IMR-90 (cell line): ENCODE data around the gene LIMK2. TPM values are rescaled to one million over a fixed set of nuclear protein-coding genes. Genes with fewer than 3 reads are reported as not detected.

Source experiments
- ATAC-seq: fragments of 200-7000 bp; cut with Tn5 transposase; 2 replicates; pipeline ENCODE4 v1.9.1; 2020; ENCODE audit warnings: low read depth, mild to moderate bottlenecking, moderate library complexity
- BruUV-seq: library from RNA; stranded (reverse); fragments of 400-500 nt; replicated peaks from 2 replicates; lab custom pipeline; 2021; lab: Mats Ljungman, UMichigan
- CTCF ChIA-PET: fragments of 300-600 bp; formaldehyde crosslinking; extraction: SDS; loops from one replicate; lab custom pipeline; 2021; ENCODE audit warnings: antibody characterized with exemption; lab: Yijun Ruan, JAX
- POLR2A ChIA-PET: fragments of 300-600 bp; sonication (Branson Sonifier 250); formaldehyde crosslinking; loops from one replicate; lab custom pipeline; 2022; ENCODE audit warnings: antibody characterized with exemption; ENCODE audit not compliant: unreplicated experiment; lab: Charles Lee
- DNase-seq: peaks from one replicate; pipeline ENCODE4 v3.0.0; 2013
- H2AFZ ChIP-seq: replicated peaks from 2 replicates; pipeline ENCODE3; 2013; ENCODE audit warnings: low read length, mild to moderate bottlenecking; ENCODE audit not compliant: poor library complexity
- H2AK5ac ChIP-seq: 2 replicates; pipeline ENCODE4 v1.6.1; 2013; ENCODE audit warnings: low read depth, low read length, inconsistent platforms
- H2AK9ac ChIP-seq: replicated peaks from 2 replicates; pipeline ENCODE3; 2013; ENCODE audit warnings: mild to moderate bottlenecking, low read depth, low read length, moderate library complexity; ENCODE audit not compliant: poor library complexity
- H2BK120ac ChIP-seq: 2 replicates; pipeline ENCODE4 v1.6.1; 2013; ENCODE audit warnings: low read depth, low read length, inconsistent platforms
- H2BK15ac ChIP-seq: 3 replicates; pipeline ENCODE4 v1.6.1; 2013; ENCODE audit warnings: low read depth, low read length, inconsistent platforms
- H2BK20ac ChIP-seq: 2 replicates; pipeline ENCODE4 v1.6.1; 2013; ENCODE audit warnings: low read depth, mild to moderate bottlenecking, inconsistent platforms, low read length, moderate library complexity
- H2BK5ac ChIP-seq: 2 replicates; pipeline ENCODE4 v1.6.1; 2013; ENCODE audit warnings: mild to moderate bottlenecking, low read depth, low read length, inconsistent platforms; ENCODE audit not compliant: poor library complexity, severe bottlenecking
- H3K14ac ChIP-seq: replicated peaks from 2 replicates; pipeline ENCODE4 v1.6.1; 2013; ENCODE audit warnings: low read depth, low read length, inconsistent platforms
- H3K18ac ChIP-seq: 2 replicates; pipeline ENCODE4 v1.6.1; 2013; ENCODE audit warnings: low read depth, low read length, control low read depth
- H3K23ac ChIP-seq: 2 replicates; pipeline ENCODE4 v1.6.1; 2013; ENCODE audit warnings: low read depth, low read length, inconsistent platforms
- H3K27ac ChIP-seq: 2 replicates; pipeline ENCODE4 v1.5.1; 2013; ENCODE audit warnings: mild to moderate bottlenecking, control low read depth, low read length; ENCODE audit not compliant: insufficient read depth
- H3K27me3 ChIP-seq: 2 replicates; pipeline ENCODE4 v1.6.1; 2013; ENCODE audit warnings: low read length; ENCODE audit not compliant: control insufficient read depth, insufficient read depth
- H3K36me3 ChIP-seq: 2 replicates; pipeline ENCODE4 v1.6.1; 2013; ENCODE audit warnings: low read length, mixed read lengths; ENCODE audit not compliant: control insufficient read depth, insufficient read depth
- H3K4ac ChIP-seq: 2 replicates; pipeline ENCODE4 v1.6.1; 2013; ENCODE audit warnings: low read depth, low read length, inconsistent platforms
- H3K4me1 ChIP-seq: 2 replicates; pipeline ENCODE4 v1.6.1; 2013; ENCODE audit warnings: low read length, mixed read lengths; ENCODE audit not compliant: control insufficient read depth, insufficient read depth
- H3K4me2 ChIP-seq: 2 replicates; pipeline ENCODE4 v1.6.1; 2013; ENCODE audit warnings: low read depth, mild to moderate bottlenecking, control low read depth, low read length, moderate library complexity
- H3K4me3 ChIP-seq: 2 replicates; pipeline ENCODE4 v1.5.1; 2013; ENCODE audit warnings: low read depth, mild to moderate bottlenecking, control low read depth, low read length, moderate library complexity; ENCODE audit not compliant: insufficient read depth
- H3K56ac ChIP-seq: 2 replicates; pipeline ENCODE4 v1.6.1; 2013; ENCODE audit warnings: low read length, inconsistent platforms; ENCODE audit not compliant: insufficient read depth; ENCODE audit errors: extremely low read depth
- H3K79me1 ChIP-seq, 2 experiments: 2 replicates each; pipeline ENCODE4 v1.6.1; 2013; ENCODE audit warnings: low read length in 2 of 2, inconsistent platforms in 1 of 2, low read depth in 1 of 2
- H3K9ac ChIP-seq: 2 replicates; pipeline ENCODE4 v1.6.1; 2013; ENCODE audit warnings: low read depth, low read length, control low read depth
- H3K9me1 ChIP-seq: 2 replicates; pipeline ENCODE4 v1.6.1; 2013; ENCODE audit warnings: low read length, inconsistent platforms; ENCODE audit not compliant: insufficient read depth
- H3K9me3 ChIP-seq: 2 replicates; pipeline ENCODE4 v1.6.1; 2013; ENCODE audit warnings: low read length; ENCODE audit not compliant: control insufficient read depth, insufficient read depth
- H4K20me1 ChIP-seq: 2 replicates; pipeline ENCODE4 v1.6.1; 2013; ENCODE audit warnings: low read length, inconsistent platforms; ENCODE audit not compliant: insufficient read depth
- H4K5ac ChIP-seq: 2 replicates; pipeline ENCODE4 v1.6.1; 2013; ENCODE audit warnings: mild to moderate bottlenecking, low read depth, low read length, control low read depth
- H4K8ac ChIP-seq, 2 experiments: 2 replicates each; pipeline ENCODE4 v1.6.1; 2013; ENCODE audit warnings: low read depth in 2 of 2, low read length in 2 of 2, control low read depth in 1 of 2, inconsistent platforms in 1 of 2
- H4K91ac ChIP-seq: 2 replicates; pipeline ENCODE4 v1.6.1; 2013; ENCODE audit warnings: low read depth, low read length, inconsistent platforms; ENCODE audit not compliant: insufficient read depth
- BHLHE40 ChIP-seq: fragments of 150-350 bp; IDR thresholded peaks from 2 replicates; pipeline ENCODE4 v1.6.1; 2016; ENCODE audit warnings: mild to moderate bottlenecking, low read depth, low read length
- CEBPB ChIP-seq: IDR thresholded peaks from 2 replicates; pipeline ENCODE4 v1.6.1; 2012; ENCODE audit warnings: low read depth, low read length, improper control_type of control experiment
- CHD1 ChIP-seq: IDR thresholded peaks from 2 replicates; pipeline ENCODE4 v1.6.1; 2012; ENCODE audit warnings: low read depth, low read length, improper control_type of control experiment
- CTCF ChIP-seq: conservative IDR thresholded peaks from 2 replicates; pipeline ENCODE4 v1.5.1; 2012; ENCODE audit warnings: mild to moderate bottlenecking, low read depth, low read length, improper control_type of control experiment
- ELK1 ChIP-seq: fragments of 150-350 bp; IDR thresholded peaks from 2 replicates; pipeline ENCODE4 v1.6.1; 2016; ENCODE audit warnings: low read depth, mild to moderate bottlenecking, low read length, moderate library complexity, borderline replicate concordance
- FOS ChIP-seq: fragments of 150-350 bp; IDR thresholded peaks from 2 replicates; pipeline ENCODE4 v1.6.1; 2016; ENCODE audit warnings: low read depth, low read length
- MAFK ChIP-seq: IDR thresholded peaks from 2 replicates; pipeline ENCODE4 v1.6.1; 2012; ENCODE audit warnings: low read depth, low read length, improper control_type of control experiment
- MAZ ChIP-seq: IDR thresholded peaks from 2 replicates; pipeline ENCODE4 v1.6.1; 2012; ENCODE audit warnings: low read depth, mild to moderate bottlenecking, low read length, improper control_type of control experiment, moderate library complexity, borderline replicate concordance
- MXI1 ChIP-seq: IDR thresholded peaks from 2 replicates; pipeline ENCODE4 v1.6.1; 2012; ENCODE audit warnings: low read depth, mild to moderate bottlenecking, low read length, moderate library complexity, borderline replicate concordance
- NFE2L2 ChIP-seq: fragments of 150-350 bp; IDR thresholded peaks from 2 replicates; pipeline ENCODE4 v1.6.1; 2016; ENCODE audit warnings: low read depth, mild to moderate bottlenecking, low read length
- POLR2A ChIP-seq: IDR thresholded peaks from 2 replicates; pipeline ENCODE4 v1.6.1; 2012; ENCODE audit warnings: mild to moderate bottlenecking, low read depth, low read length
- RFX5 ChIP-seq: IDR thresholded peaks from 2 replicates; pipeline ENCODE4 v1.8.0; 2012; ENCODE audit warnings: low read depth, mild to moderate bottlenecking, low read length, moderate library complexity
- USF2 ChIP-seq: fragments of 150-350 bp; IDR thresholded peaks from 2 replicates; pipeline ENCODE4 v1.6.1; 2017; ENCODE audit warnings: mild to moderate bottlenecking, antibody characterized with exemption, low read length, low read depth
- WGBS, 2 experiments: methylation state at CpG; one replicate each; pipeline versions ENCODE4 v1.1.5 to v1.1.7; 2013; ENCODE audit warnings: missing lambda C conversion rate in 2 of 2; ENCODE audit not compliant: insufficient read length in 1 of 2; ENCODE audit errors: extremely low coverage in 2 of 2; 5-methylcytosine and 5-hydroxymethylcytosine counted together
- dilution Hi-C: fragments of 300-500 bp; cut with HindIII; formaldehyde crosslinking; loops from one replicate; pipeline ENCODE4 v1.14.3; 2018; ENCODE audit warnings: low sequenced_read_pairs; ENCODE audit not compliant: unreplicated experiment
- in situ Hi-C: fragments of 300-500 bp; cut with MboI; formaldehyde crosslinking; loops from 3 replicates; pipeline ENCODE4 v1.14.3; 2019; ENCODE audit warnings: low sequenced_read_pairs, inconsistent platforms, mixed read lengths
- intact Hi-C: fragments of 100-400 bp; cut with micrococcal nuclease; formaldehyde crosslinking; loops from 2 replicates; pipeline ENCODE4 v1.10.0; 2022
- polyA plus RNA-seq, 3 experiments: library from polyadenylated mRNA; depleted of rRNA; stranded (reverse); fragments of >200 nt; gene quantifications; 2 replicates each; pipeline ENCODE4 v1.2.3, GENCODE V29; 2012; ENCODE audit warnings: low replicate concordance in 1 of 3
- total RNA-seq: library from RNA; depleted of rRNA; stranded (reverse); fragments of >200 nt; gene quantifications from 2 replicates; pipeline ENCODE4 v1.2.3, GENCODE V29; 2012

Gene LIMK2
- total and polyA plus RNA-seq, 2 of the 4 experiments (the other 2 are of a cell fraction): 14.5 to 31.9 TPM

- Histone ChIP-seq H3K9me3 (no peaks in the 10 kb centered on the region), H3K36me3 (peaks cover 17% of the 10 kb centered on the region), H2AK5ac (peak within 1 kb of the TSS; percentile 95), H3K4ac (peak within 1 kb of the TSS; percentile 98), H4K5ac (peak within 1 kb of the TSS; percentile 36), H3K4me3 (peak within 1 kb of the TSS; percentile 54), H2AK9ac (peak within 1 kb of the TSS; percentile 95), H4K8ac (peak within 1 kb of the TSS; percentile 6 to 89; a peak in 3 of 4 replicates), H3K9me1 (0 out of 2 replicates have a peak, but pooled peaks cover 7% of the 10 kb centered on the region), H3K4me2 (peak within 1 kb of the TSS; percentile 93), H3K23ac (peak within 1 kb of the TSS; percentile 100), H3K18ac (peak within 1 kb of the TSS; percentile 55), H3K27me3 (no peaks in the 10 kb centered on the region), H3K56ac (peak within 1 kb of the TSS; percentile 82; the same call in 1 of the 2 replicates), H3K14ac (peak within 1 kb of the TSS; percentile 100), H2AFZ (peak within 1 kb of the TSS; percentile 91), H3K4me1 (peaks cover 9% of the 10 kb centered on the region; the same call in 1 of the 2 replicates), H3K27ac (peak within 1 kb of the TSS; percentile 69), H2BK20ac (peak within 1 kb of the TSS; percentile 72), H2BK15ac (peak within 1 kb of the TSS; percentile 39; the same call in 2 of the 3 replicates), H2BK120ac (peak within 1 kb of the TSS; percentile 82), H2BK5ac (peak within 1 kb of the TSS; percentile 90), H4K20me1 (no peaks in the 10 kb centered on the region), H3K79me1 (peaks cover 16 to 35% of the 10 kb centered on the region in 2 experiments), H4K91ac (peak within 1 kb of the TSS; percentile 86), H3K9ac (peak within 1 kb of the TSS; percentile 83)
- 0% methylated on average over 7 of the region's 19 CpGs; no CpG with 5 or more reads in 1 of the 2 experiments for WGBS, 2 experiments
- no TSS peak for BruUV-seq
- ChIA-PET CTCF (interaction anchor here (0.7 to 2.2 kb wide), 4 partner anchors 10 to 21 kb away, joined by 4 to 10 read pairs (median 4); no protein-coding TSS in a partner anchor), POLR2A (interaction anchor here (0.8 kb wide), 1 partner anchor 115 kb away, joined by 3 read pairs; no protein-coding TSS in a partner anchor)
- peak; percentile 73 for ATAC-seq
- in situ Hi-C loops (no loop called here), intact Hi-C loops (loop anchor here (2.0 kb wide), 1 partner anchor 52 kb away; no protein-coding TSS in a partner anchor), dilution Hi-C loops (no loop called here)
- peak; percentile 91 for DNase-seq
- no peak for TF ChIP-seq BHLHE40
- TF ChIP-seq FOS: no peak
- no peak for TF ChIP-seq MAFK
- no peak for TF ChIP-seq USF2
- TF ChIP-seq ELK1: no peak
- TF ChIP-seq NFE2L2: no peak
- TF ChIP-seq CHD1: no peak
- TF ChIP-seq MAZ: no peak
- no peak for TF ChIP-seq RFX5
- no peak for TF ChIP-seq MXI1
- TF ChIP-seq POLR2A: peak; percentile 71; the same call in 1 of the 2 replicates
- no peak for TF ChIP-seq CEBPB
- peak; percentile 51 for TF ChIP-seq CTCF
Measured at GRCh38 chr22:31292236-31292989, 80.3 kb downstream of the LIMK2 start, which contains the start of gene PIK3IP1. PIK3IP1 (minus strand) TSS chr22:31292488; CDS start chr22:31292344, 144 bp downstream.
